Measurements from ENCODE around the gene ANO6. TPM values are rescaled to one million over a fixed set of nuclear protein-coding genes. Genes with fewer than 3 reads are reported as not detected.

The ANO6 gene
- total RNA-seq, 1 experiment from 2014 or later = 52.7 TPM

DNA sequence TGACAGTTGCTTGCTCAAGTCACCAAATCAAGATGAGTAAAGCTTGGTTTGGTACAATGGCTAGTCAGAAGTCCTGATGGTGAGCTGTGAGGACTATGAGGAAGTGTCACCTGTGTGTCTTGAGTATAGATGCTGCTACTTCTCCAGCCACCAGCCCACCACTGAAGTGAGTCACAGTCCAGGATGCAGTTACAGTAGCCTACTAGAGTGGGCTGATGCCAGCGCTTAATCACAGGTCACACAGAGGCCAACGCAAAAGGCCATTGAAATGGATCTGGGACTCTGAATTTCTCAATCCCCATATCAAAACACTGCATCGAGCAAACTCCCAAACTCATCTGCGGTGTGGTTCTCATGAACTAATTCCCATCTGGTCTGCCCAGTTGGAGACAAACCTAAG lies 223.1 kb downstream of the ANO6 start:
- DNase-seq (ENCODE audit: low read depth) = peak; percentile 87

DNA sequence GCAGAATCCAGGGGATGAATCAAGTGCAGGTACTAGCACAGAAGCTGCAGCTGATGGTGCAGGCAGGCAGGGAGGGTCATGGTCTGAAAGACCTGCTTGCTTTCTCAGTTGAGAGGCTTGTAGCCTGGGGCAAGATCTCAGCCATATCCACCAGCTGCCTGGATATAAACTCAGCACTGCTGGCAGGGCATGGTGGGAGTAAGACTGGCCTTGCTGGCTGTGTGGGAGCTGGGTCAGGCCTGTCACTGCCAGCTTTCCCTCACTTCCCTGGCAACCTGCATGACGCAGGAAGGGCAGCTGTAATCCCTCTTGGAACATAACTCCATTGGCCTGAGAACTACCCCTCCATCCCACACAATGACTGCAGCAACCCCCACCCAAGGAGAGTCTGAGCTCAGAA lies 230.1 kb downstream of the ANO6 start:
- DNase-seq (ENCODE audit: low read depth) = no peak

DNA sequence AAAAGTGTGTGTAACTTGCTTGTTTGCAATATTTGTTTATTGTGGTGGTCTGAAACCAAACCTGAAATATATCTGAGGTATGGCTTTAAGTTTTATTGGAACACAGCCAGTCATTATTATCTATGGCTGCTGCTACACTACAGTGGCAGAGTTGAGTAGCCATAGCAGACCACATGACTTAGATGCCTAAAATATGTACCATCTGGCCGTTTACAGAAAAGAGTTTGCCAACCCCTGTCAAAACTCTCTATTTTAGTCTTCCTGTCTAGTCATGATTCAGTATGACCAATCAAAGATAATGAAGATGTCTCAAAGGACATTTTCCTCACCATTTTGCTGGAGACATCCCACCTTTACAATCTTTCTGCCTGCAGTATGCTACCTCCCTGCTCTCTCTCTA lies 242.3 kb downstream of the ANO6 start:
- no peak for DNase-seq (ENCODE audit: low read depth)

DNA sequence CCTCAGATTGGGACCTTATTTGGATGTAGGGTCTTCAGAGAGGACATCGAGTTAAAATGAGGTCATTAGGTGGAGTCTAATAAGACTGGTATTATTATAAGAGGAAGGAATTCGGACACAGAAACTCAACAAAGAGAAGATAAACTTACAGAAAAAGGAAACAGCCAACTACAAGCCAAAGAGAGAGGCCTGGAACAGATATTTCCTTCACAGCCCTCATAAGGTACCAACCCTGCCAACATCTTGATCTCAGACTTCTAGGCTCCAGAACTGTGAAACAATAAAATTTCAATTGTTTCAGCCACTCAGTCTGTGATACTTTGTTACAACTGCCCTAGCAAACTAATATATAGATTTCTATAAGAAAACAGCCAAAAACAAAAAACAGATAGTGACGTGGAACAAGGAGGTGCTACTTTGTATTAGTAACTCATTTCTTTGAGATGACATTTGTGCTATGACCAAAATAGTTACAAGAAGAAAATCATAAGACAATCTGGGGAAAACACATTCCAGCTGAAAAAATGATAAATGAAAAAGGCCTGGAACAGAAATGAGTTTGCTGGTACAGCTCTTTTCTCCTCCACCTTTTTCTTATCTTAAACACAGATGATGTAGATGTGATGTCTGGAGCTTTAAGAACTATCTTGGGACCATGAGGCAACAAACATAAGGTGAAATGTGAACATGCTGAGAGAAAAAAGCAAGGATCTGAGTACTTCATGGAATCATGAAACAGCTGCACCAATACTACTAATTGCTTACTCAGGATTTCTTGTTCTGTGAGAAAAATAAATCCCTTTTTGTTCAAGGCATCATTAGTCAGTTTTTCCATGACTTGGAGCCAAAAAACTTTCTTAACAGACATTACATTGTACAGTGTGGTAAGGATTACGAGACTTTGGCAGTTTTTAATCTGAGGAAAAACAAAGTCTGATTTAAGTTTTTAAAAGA lies 243.2 kb downstream of the ANO6 start:
- DNase-seq (ENCODE audit: low read depth) = no peak

DNA sequence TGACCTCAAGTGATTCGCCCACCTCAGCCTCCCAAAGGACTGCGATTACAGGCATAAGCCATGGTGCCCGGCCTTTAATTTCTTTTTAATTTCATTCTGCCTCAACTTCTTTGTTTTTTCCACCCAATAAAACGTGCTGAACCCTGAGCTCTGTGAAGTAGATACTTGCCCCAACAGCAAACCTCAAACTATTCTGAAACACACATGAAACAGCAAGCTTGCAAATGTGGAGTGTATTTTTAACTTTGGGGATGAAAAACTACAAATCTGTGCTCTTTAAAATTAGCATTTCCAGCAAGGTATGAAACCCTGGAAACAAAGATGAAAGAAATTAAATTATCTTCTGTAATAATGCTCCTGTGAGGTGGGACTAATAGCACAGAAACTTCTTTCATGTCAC lies 246.6 kb downstream of the ANO6 start:
- DNase-seq (ENCODE audit: low read depth) = no peak

GRCh38 chr12:45464699-45465098 lies 248.8 kb downstream of the ANO6 start:
- DNase-seq (ENCODE audit: low read depth) = no peak

GRCh38 chr12:45468751-45469615 lies 253.1 kb downstream of the ANO6 start:
- DNase-seq (ENCODE audit: low read depth) = no peak

DNA sequence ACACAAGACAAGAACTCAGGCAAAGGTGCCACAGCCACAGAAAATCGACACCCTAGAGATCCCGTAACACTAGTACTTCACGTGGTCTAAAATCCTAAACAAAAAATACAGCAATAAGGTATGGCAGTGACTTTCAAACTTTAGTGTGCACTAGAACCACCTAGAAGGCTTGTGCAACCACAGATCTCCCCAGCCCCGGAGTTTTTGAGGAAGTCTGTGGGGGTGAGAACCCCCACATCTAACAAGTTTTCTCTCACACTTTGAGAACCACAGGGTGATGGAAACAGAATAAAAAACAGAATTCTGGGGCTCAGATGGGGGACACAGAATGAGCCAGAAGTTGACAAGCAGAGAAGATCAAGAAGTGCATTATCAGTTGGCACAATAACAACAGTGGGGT lies 254.0 kb downstream of the ANO6 start:
- no peak for DNase-seq (ENCODE audit: low read depth)

DNA sequence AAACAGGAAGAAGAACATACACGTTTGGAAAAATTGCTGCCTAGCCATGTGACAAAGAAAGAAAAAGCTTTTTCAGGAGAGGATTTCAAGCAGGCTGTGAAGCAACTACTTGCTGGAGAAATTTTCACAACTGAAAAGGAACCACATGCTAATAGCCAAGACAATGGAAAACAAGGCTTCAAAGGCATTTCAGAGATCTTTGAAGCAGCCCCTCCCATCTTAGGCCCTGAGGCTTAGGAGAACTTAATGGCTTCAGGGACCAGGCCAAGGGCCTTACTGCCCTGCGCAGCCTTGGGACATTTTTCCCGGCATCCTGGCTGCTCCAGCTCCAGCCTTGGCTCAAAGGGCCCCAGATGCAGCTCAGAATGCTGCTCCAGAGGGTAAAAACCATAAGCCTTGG lies 257.7 kb downstream of the ANO6 start:
- DNase-seq (ENCODE audit: low read depth) = no peak

GRCh38 chr12:45475594-45475993 lies 259.7 kb downstream of the ANO6 start:
- DNase-seq (ENCODE audit: low read depth) = no peak

DNA sequence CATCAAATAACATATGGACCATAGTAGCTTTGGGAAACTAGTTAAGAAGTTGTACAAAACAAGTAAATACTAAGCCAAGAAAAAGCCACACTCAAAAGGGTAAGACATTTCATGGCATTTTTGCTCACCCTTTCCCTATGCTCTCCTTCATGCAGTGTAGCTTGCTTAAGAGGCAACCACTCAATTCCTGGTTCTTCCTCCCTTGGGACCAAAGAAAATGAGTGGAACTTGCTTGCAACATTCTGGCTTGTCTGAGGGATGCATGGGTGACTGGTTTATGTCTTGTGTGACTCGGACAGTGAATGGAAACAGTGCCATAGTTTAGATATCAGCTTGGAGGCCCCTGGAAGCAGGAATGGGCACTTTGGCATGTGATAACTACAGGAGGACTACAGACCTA lies 261.6 kb downstream of the ANO6 start:
- no peak for DNase-seq (ENCODE audit: low read depth)

DNA sequence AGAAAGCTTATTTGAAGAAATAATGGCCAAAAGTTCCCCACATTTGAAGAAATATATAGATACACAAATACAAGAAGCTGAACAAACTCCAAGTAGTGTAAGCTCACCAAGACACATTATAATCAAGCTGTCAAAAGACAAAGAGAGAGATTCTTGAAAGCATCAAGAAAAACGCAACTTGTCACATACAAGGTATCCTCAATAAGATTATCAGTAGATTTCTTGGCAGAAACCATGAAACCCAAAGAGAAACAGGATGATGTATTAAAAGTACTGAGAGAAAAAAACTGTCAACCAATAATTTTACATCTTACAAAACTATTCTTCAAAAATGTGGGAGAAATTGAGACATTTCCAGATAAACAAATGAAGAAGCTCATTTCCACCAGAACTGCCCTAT lies 263.0 kb downstream of the ANO6 start:
- no peak for DNase-seq (ENCODE audit: low read depth)

GRCh38 chr12:45481746-45482145 lies 265.9 kb downstream of the ANO6 start:
- no peak for DNase-seq (ENCODE audit: low read depth)

DNA sequence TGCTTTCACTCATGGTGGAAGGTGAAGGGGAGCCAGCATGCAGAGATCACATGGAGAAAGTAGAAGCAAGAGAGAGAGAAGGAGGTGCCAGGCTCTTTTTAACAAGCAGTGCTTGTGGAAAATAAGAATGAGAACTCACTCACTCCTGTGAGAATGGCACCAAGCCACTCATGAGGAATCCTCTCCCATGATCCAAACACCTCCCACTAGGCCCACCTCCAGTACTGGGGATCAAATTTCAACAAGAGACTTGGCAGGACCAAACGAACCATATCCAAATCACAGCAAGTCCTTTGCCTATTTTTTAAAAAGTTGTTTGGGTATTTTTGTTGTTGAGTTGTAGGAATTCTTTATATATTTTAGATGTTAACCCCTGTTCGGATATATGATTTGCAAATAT lies 267.7 kb downstream of the ANO6 start:
- no peak for DNase-seq (ENCODE audit: low read depth)

Other genes with a start within 250 kb of the ANO6 start
- not detected in 2 replicates for gene DBX2, start 165.0 kb upstream of the ANO6 start, total RNA-seq (2014; rRNA removed; shearing (Covaris generic))

Measured in Daoy (cell line).